HG03342 (cell line): Measurements from ENCODE around the gene GOLGA3.
"Not testable (repeated sequence)": the region's sequence is repeated elsewhere in the genome, so short reads cannot be mapped to it uniquely, and the experiment has no call there.

Experiments
- ATAC-seq: cut with Tn5 transposase; IDR thresholded peaks from one replicate; pipeline ENCODE4 v1.9.1; 2021; ENCODE audit warnings: mild to moderate bottlenecking, moderate library complexity; ENCODE audit not compliant: unreplicated experiment

The GOLGA3 gene

GRCh38 chr12:132754160-132754932 is 74.3 kb downstream of the GOLGA3 start:
- ATAC-seq = no peak

- not testable (repeated sequence) for ATAC-seq
These were observed 75.0 kb downstream of the GOLGA3 start for GRCh38 chr12:132753670-132754069.

- no peak for ATAC-seq
These were observed 80.3 kb downstream of the GOLGA3 start for GRCh38 chr12:132748319-132748718.

- no peak for ATAC-seq
These were observed 80.8 kb downstream of the GOLGA3 start for GRCh38 chr12:132747896-132748295.

GRCh38 chr12:132747395-132747794 is 81.3 kb downstream of the GOLGA3 start:
- no peak for ATAC-seq

- ATAC-seq = no peak
These were observed 82.1 kb downstream of the GOLGA3 start for GRCh38 chr12:132746613-132747012.

- no peak for ATAC-seq
These were observed 84.8 kb downstream of the GOLGA3 start for GRCh38 chr12:132743831-132744230.

GRCh38 chr12:132741620-132742019 is 87.0 kb downstream of the GOLGA3 start:
- ATAC-seq = no peak

GRCh38 chr12:132740652-132741051 is 88.0 kb downstream of the GOLGA3 start:
- ATAC-seq = no peak

- ATAC-seq = no peak
These were observed 88.4 kb downstream of the GOLGA3 start for GRCh38 chr12:132740313-132740646.

GRCh38 chr12:132739600-132740312 is 88.9 kb downstream of the GOLGA3 start:
- ATAC-seq = no peak

GRCh38 chr12:132736913-132737312 is 91.8 kb downstream of the GOLGA3 start:
- ATAC-seq = no peak

GRCh38 chr12:132736378-132736777 is 92.3 kb downstream of the GOLGA3 start:
- no peak for ATAC-seq

GRCh38 chr12:132735496-132735895 is 93.2 kb downstream of the GOLGA3 start:
- no peak for ATAC-seq

GRCh38 chr12:132734206-132734605 is 94.5 kb downstream of the GOLGA3 start:
- no peak for ATAC-seq

GRCh38 chr12:132731574-132731973 is 97.1 kb downstream of the GOLGA3 start:
- no peak for ATAC-seq

GRCh38 chr12:132730353-132730752 is 98.3 kb downstream of the GOLGA3 start:
- no peak for ATAC-seq

GRCh38 chr12:132729541-132730320 is 98.9 kb downstream of the GOLGA3 start:
- no peak for ATAC-seq

GRCh38 chr12:132728502-132728901 is 100.2 kb downstream of the GOLGA3 start:
- no peak for ATAC-seq

- ATAC-seq = no peak
These were observed 101.4 kb downstream of the GOLGA3 start for GRCh38 chr12:132727091-132727794.

GRCh38 chr12:132726386-132726785 is 102.3 kb downstream of the GOLGA3 start:
- ATAC-seq = no peak
